Naive thymus-derived CD4-positive, alpha-beta T cell (primary cell): ENCODE measurements around the gene SENP3. TPM values are rescaled to one million over a fixed set of nuclear protein-coding genes. Genes with fewer than 3 reads are reported as not detected.

Experiments used
- ATAC-seq: fragments of 150-1000 bp; cut with Tn5 transposase; 2 replicates; pipeline ENCODE4 v1.10.0; 2021; ENCODE audit warnings: mild to moderate bottlenecking, moderate library complexity
- CTCF ChIA-PET: fragments of 350-600 bp; sonication (Branson Sonifier 250); formaldehyde crosslinking; loops from one replicate; lab custom pipeline; 2021; ENCODE audit warnings: antibody characterized with exemption; lab: Charles Lee
- POLR2A ChIA-PET: fragments of 350-600 bp; sonication (Branson Sonifier 250); formaldehyde crosslinking; loops from one replicate; lab custom pipeline; 2021; ENCODE audit warnings: antibody characterized with exemption, inconsistent platforms; lab: Charles Lee
- DNase-seq, 9 donors: peaks; one replicate each; pipeline versions ENCODE4 v3.0.0 to v3.0.0-alpha.2; 2020 to 2022; ENCODE audit warnings: mixed read lengths in 1 of 9
- H3K27ac ChIP-seq: one replicate; pipeline ENCODE4 v1.7.0; 2013; ENCODE audit warnings: mild to moderate bottlenecking, low read depth, low read length, moderate library complexity
- H3K27me3 ChIP-seq, 2 donors: one replicate each; pipeline ENCODE4 v1.7.0; 2013; ENCODE audit warnings: low read length in 2 of 2, mild to moderate bottlenecking in 2 of 2, moderate library complexity in 2 of 2; ENCODE audit not compliant: control insufficient read depth in 2 of 2, insufficient read depth in 2 of 2
- H3K36me3 ChIP-seq, 3 experiments: 1 replicate in 2 of 3; 2 replicates in 1 of 3; pipeline ENCODE4 v1.7.0; 2013; ENCODE audit warnings: low read length in 3 of 3, mild to moderate bottlenecking in 3 of 3, moderate library complexity in 1 of 3; ENCODE audit not compliant: insufficient read depth in 3 of 3, control insufficient read depth in 2 of 3
- H3K4me1 ChIP-seq, 2 donors: one replicate each; pipeline ENCODE4 v1.7.0; 2013; ENCODE audit warnings: low read length in 2 of 2, mild to moderate bottlenecking in 2 of 2, moderate library complexity in 1 of 2; ENCODE audit not compliant: control insufficient read depth in 2 of 2, insufficient read depth in 2 of 2
- H3K4me3 ChIP-seq: 2 replicates; pipeline ENCODE4 v1.7.0; 2013; ENCODE audit warnings: mild to moderate bottlenecking, low read length
- H3K9me3 ChIP-seq, 3 experiments: 1 replicate in 2 of 3; 2 replicates in 1 of 3; pipeline ENCODE4 v1.7.0; 2013; ENCODE audit warnings: low read length in 3 of 3; ENCODE audit not compliant: control insufficient read depth in 2 of 3
- H3K27ac Mint-ChIP-seq, 9 donors: one replicate each; pipeline ENCODE4 v1.8.0; 2020 to 2022; ENCODE audit warnings: mixed read lengths in 9 of 9, mild to moderate bottlenecking in 8 of 9, moderate library complexity in 5 of 9, inconsistent platforms in 2 of 9
- H3K27me3 Mint-ChIP-seq, 5 donors: one replicate each; pipeline ENCODE4 v1.8.0; 2021 to 2022; ENCODE audit warnings: mixed read lengths in 5 of 5, mild to moderate bottlenecking in 1 of 5
- H3K36me3 Mint-ChIP-seq, 5 donors: one replicate each; pipeline ENCODE4 v1.8.0; 2020 to 2022; ENCODE audit warnings: mixed read lengths in 5 of 5, mild to moderate bottlenecking in 3 of 5, inconsistent platforms in 1 of 5
- H3K4me1 Mint-ChIP-seq, 7 donors: one replicate each; pipeline ENCODE4 v1.8.0; 2020 to 2022; ENCODE audit warnings: mixed read lengths in 7 of 7, mild to moderate bottlenecking in 3 of 7, inconsistent platforms in 1 of 7
- H3K4me3 Mint-ChIP-seq, 10 donors: one replicate each; pipeline ENCODE4 v1.8.0; 2020 to 2022; ENCODE audit warnings: mild to moderate bottlenecking in 10 of 10, mixed read lengths in 10 of 10, moderate library complexity in 6 of 10, inconsistent platforms in 2 of 10
- H3K9me3 Mint-ChIP-seq, 11 donors: one replicate each; pipeline ENCODE4 v1.8.0; 2020 to 2022; ENCODE audit warnings: mixed read lengths in 11 of 11, mild to moderate bottlenecking in 4 of 11, inconsistent platforms in 1 of 11, moderate library complexity in 1 of 11
- intact Hi-C, 2 donors: fragments of 100-400 bp; cut with micrococcal nuclease; formaldehyde crosslinking; loops; one replicate each; pipeline ENCODE4 v1.15.1; 2023
- polyA plus RNA-seq, 2 donors: library from polyadenylated mRNA; unstranded; fragments of 300-500 nt; fragmentation: Illumina TruSeq; gene quantifications; one replicate each; pipeline ENCODE4 v1.2.3, GENCODE V29; 2021
- total RNA-seq, 6 experiments: library from RNA in 5 of 6; stranded (reverse) in 5 of 6; gene quantifications; 1 replicate in 5 of 6; 2 replicates in 1 of 6; pipeline ENCODE4 v1.2.3 and lab custom pipeline; 2021 to 2026

SENP3 gene
- total and polyA plus RNA-seq, 7 experiments from 2014 or later: 13.2 to 43.8 (median 36.1) TPM

- H3K4me3 Mint-ChIP-seq: peak overlapping the region in 5 of 10 donors; percentile 28 to 51 (median 43)
- no peaks in the 10 kb centered on the region for H3K27me3 Mint-ChIP-seq
- peaks cover 34 to 35% of the 10 kb centered on the region in 2 donors for H3K4me1 ChIP-seq
- no peak for ATAC-seq
- peaks cover 21 to 34% (median 25%) of the 10 kb centered on the region in 3 experiments for H3K36me3 ChIP-seq
- CTCF ChIA-PET: interaction anchor here (1.7 kb wide), 2 partner anchors 8 to 20 kb away, joined by 6 to 8 read pairs; partner anchors contain the start of gene SOX15
- H3K27ac ChIP-seq: no peak overlapping the region
- peak overlapping the region; percentile 48 to 90 (median 82) for H3K27ac Mint-ChIP-seq
- DNase-seq: peak in 1 of 9 donors; percentile 21
- intact Hi-C loops: no loop called here
- POLR2A ChIA-PET: interaction anchor here (1.1 to 6.8 kb wide), 6 partner anchors 8 to 106 kb away, joined by 4 to 108 read pairs (median 12); partner anchors contain the start of genes FXR2, SOX15, TP53 and WRAP53
- no peak overlapping the region for H3K4me3 ChIP-seq
- H3K36me3 Mint-ChIP-seq: peaks cover 0 to 39% (median 20%) of the 10 kb centered on the region in 5 donors
- H3K9me3 Mint-ChIP-seq: peaks cover 0 to 8% (median 0%) of the 10 kb centered on the region in 11 donors
- no peaks in the 10 kb centered on the region for H3K27me3 ChIP-seq
- H3K4me1 Mint-ChIP-seq: peaks cover 40 to 84% (median 72%) of the 10 kb centered on the region in 7 donors
- H3K9me3 ChIP-seq: no peaks in the 10 kb centered on the region
These were observed 19.2 kb downstream of the SENP3 start for GRCh38 chr17:7580604-7581575.

- peaks cover 28 to 35% of the 10 kb centered on the region in 2 donors for H3K4me1 ChIP-seq
- Mint-ChIP-seq H3K4me3 (peak overlapping the region; percentile 48 to 100 (median 81)), H3K27me3 (no peaks in the 10 kb centered on the region), H3K27ac (peak overlapping the region; percentile 75 to 100 (median 98)), H3K4me1 (peaks cover 33 to 68% (median 62%) of the 10 kb centered on the region in 7 donors), H3K36me3 (peaks cover 2 to 25% (median 10%) of the 10 kb centered on the region in 5 donors), H3K9me3 (peaks cover 0 to 7% (median 0%) of the 10 kb centered on the region in 11 donors)
- H3K9me3 ChIP-seq: no peaks in the 10 kb centered on the region
- H3K36me3 ChIP-seq: peaks cover 7 to 29% (median 7%) of the 10 kb centered on the region in 3 experiments
- ChIA-PET CTCF (interaction anchor here (0.6 to 2.8 kb wide), 9 partner anchors 22 to 511 kb away, joined by 3 to 18 read pairs (median 3); partner anchors contain the start of genes FXR2, SENP3 and TP53), POLR2A (interaction anchor here (1.2 to 6.8 kb wide), 13 partner anchors 9 to 547 kb away, joined by 3 to 108 read pairs (median 15); partner anchors contain the start of genes FXR2, GPS2, SENP3 and SLC16A13)
- H3K27ac ChIP-seq: peak overlapping the region; percentile 95
- intact Hi-C loops: loop anchor here (1.0 kb wide), 6 partner anchors 9 to 106 kb away; partner anchors contain the start of genes FXR2 (in 1 of the 2), POLR2A (in 1 of the 2), SENP3 (in 1 of the 2) and WRAP53 (in 1 of the 2)
- no peaks in the 10 kb centered on the region for H3K27me3 ChIP-seq
- H3K4me3 ChIP-seq: peak overlapping the region; percentile 100
- ATAC-seq (no peak), DNase-seq (peak in 1 of 9 donors; percentile 24)
These were observed 20.9 kb downstream of the SENP3 start for GRCh38 chr17:7582396-7583252.

GRCh38 chr17:7583253-7584109 lies 21.8 kb downstream of the SENP3 start, which contains the start of gene MPDU1:
Gene MPDU1, plus strand, starts transcription at chr17:7583852. Its CDS starts 11 bp downstream, at chr17:7583863.
- Mint-ChIP-seq H3K4me3 (peak within 1 kb of the TSS; percentile 89 to 100 (median 99)), H3K27me3 (no peaks in the 10 kb centered on the region), H3K36me3 (peaks cover 0 to 19% (median 5%) of the 10 kb centered on the region in 5 donors), H3K27ac (peak within 1 kb of the TSS; percentile 98 to 100 (median 100)), H3K4me1 (peaks cover 33 to 60% (median 55%) of the 10 kb centered on the region in 7 donors), H3K9me3 (peaks cover 0 to 6% (median 0%) of the 10 kb centered on the region in 11 donors)
- Histone ChIP-seq H3K4me1 (peaks cover 28 to 35% of the 10 kb centered on the region in 2 donors), H3K9me3 (no peaks in the 10 kb centered on the region), H3K27ac (peak within 1 kb of the TSS; percentile 95), H3K27me3 (no peaks in the 10 kb centered on the region), H3K36me3 (peaks cover 0 to 29% (median 5%) of the 10 kb centered on the region in 3 experiments), H3K4me3 (peak within 1 kb of the TSS; percentile 100)
- POLR2A ChIA-PET: interaction anchor here (0.6 to 6.8 kb wide), 29 partner anchors 10 to 573 kb away, joined by 3 to 108 read pairs (median 5); partner anchors contain the start of genes CTDNEP1, ELP5, FXR2 and GPS2
- peak; percentile 80 for ATAC-seq
- intact Hi-C loops: loop anchor here (1.0 kb wide), 8 partner anchors 10 to 331 kb away; partner anchors contain the start of genes SENP3 (in 2 of the 2), ELP5 (in 1 of the 2), FXR2 (in 1 of the 2) and POLR2A (in 1 of the 2)
- CTCF ChIA-PET: interaction anchor here (0.5 to 2.8 kb wide), 10 partner anchors 23 to 511 kb away, joined by 3 to 18 read pairs (median 4); partner anchors contain the start of genes FXR2, SENP3 and TP53
- peak; percentile 89 to 98 (median 97) for DNase-seq

GRCh38 chr17:7586673-7587419 lies 25.1 kb downstream of the SENP3 start:
- no peaks in the 10 kb centered on the region for H3K27me3 ChIP-seq
- Mint-ChIP-seq H3K4me1 (peaks cover 21 to 35% (median 28%) of the 10 kb centered on the region in 7 donors), H3K27me3 (no peaks in the 10 kb centered on the region), H3K27ac (peak overlapping the region in 2 of 9 donors; percentile 8 to 38), H3K36me3 (peaks cover 0 to 16% (median 3%) of the 10 kb centered on the region in 5 donors), H3K4me3 (peak overlapping the region in 2 of 10 donors; percentile 17 to 41), H3K9me3 (no peaks in the 10 kb centered on the region)
- H3K4me1 ChIP-seq: peaks cover 17 to 29% of the 10 kb centered on the region in 2 donors
- H3K4me3 ChIP-seq: no peak overlapping the region
- H3K9me3 ChIP-seq: no peaks in the 10 kb centered on the region
- CTCF ChIA-PET: interaction anchor here (0.7 to 1.4 kb wide), 3 partner anchors 13 to 64 kb away, joined by 3 to 6 read pairs (median 4); no protein-coding TSS in a partner anchor
- H3K36me3 ChIP-seq: peaks cover 0 to 40% (median 11%) of the 10 kb centered on the region in 3 experiments
- intact Hi-C loops: no loop called here
- no peak overlapping the region for H3K27ac ChIP-seq
- ATAC-seq: no peak
- POLR2A ChIA-PET: interaction anchor here (0.6 to 6.8 kb wide), 6 partner anchors 13 to 226 kb away, joined by 3 to 108 read pairs (median 4); partner anchors contain the start of genes FXR2 and WRAP53
- no peak for DNase-seq
